Stimulated activated CD8-positive, alpha-beta memory T cell treated with anti-CD3 and anti-CD28 coated beads, Interleukin-12 subunit alpha, Interleukin-12 subunit beta, amount 100 ng/mL, for 24 hours (primary cell): ENCODE data around the gene CFAP46.
"Not testable (repeated sequence)": the region's sequence is repeated elsewhere in the genome, so short reads cannot be mapped to it uniquely, and the experiment has no call there.

Experiments used
- DNase-seq: peaks from one replicate; pipeline ENCODE4 v3.0.0-alpha.2; 2020; ENCODE audit errors: extremely low read depth

Gene CFAP46

GRCh38 chr10:132845041-132845551 is 97.3 kb downstream of the CFAP46 start:
- DNase-seq: no peak

DNA sequence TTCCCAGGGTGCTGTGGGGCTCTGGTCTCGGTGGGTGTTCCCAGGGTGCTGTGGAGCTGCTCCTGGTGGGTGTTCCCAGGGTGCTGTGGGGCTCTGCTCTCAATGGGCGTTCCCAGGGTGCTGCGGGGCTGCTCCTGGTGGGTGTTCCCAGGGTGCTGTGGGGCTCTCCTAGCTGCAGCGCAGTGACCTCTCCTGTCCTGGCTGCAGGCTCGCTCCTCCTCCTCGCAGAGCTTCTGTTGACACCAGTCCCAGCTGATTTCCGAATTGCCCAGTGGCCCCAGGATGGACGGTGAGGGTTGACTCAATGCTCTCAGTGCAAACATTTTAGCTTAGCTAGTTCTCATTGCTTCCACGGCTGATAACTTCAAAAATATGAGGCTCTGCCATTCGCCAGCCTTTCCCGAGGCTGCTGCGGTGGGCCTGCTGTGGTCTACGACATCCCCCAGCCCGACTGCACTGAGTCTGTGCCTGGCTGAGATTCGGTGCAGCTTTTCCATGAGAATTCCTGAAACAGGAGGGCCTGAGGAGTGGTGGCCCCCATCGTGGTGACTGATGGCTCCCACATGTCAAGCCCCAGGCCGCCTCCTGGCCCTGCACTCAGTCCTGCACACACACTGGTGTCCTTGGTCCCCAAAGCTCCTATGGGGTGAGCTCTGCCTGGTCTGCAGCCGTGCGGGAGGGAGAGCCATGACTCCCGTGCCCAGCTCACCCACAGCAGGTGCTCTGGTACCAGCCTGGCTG is 98.1 kb downstream of the CFAP46 start:
- DNase-seq: no peak

DNA sequence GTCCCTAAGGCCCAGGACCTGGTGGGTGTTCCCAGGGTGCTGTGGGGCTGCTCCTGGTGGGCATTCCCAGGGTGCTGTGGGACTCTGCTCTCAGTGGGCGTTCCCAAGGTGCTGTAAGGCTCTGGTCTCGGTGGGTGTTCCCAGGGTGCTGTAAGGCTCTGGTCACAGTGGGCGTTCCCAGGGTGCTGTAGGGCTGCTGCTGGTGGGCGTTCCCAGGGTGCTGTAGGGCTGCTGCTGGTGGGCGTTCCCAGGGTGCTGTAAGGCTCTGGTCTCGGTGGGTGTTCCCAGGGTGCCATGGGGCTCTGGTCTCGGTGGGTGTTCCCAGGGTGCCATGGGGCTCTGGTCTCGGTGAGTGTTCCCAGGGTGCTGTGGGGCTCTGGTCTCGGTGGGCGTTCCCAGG is 99.1 kb downstream of the CFAP46 start:
- DNase-seq: not testable (repeated sequence)

- DNase-seq: no peak
Observed at GRCh38 chr10:132842397-132842796, 100.0 kb downstream of the CFAP46 start.

DNA sequence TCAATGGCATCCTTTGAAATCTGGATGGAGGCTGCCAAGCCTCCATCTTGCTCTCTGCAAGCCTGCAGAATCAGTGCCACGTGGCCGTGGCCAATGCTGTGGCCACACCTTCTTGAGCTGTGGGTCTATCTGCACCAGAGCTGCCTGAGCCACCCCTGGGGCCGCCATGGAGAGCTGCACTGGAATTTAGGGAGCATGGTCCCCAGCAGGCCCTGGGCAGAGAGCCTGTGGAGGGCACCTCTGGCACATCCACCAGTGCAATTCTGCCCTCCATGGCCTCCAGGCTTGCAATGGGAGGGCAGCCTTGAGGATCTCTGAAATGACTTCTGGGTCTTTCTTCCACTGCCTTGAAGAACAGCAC is 100.8 kb downstream of the CFAP46 start:
- no peak for DNase-seq

DNA sequence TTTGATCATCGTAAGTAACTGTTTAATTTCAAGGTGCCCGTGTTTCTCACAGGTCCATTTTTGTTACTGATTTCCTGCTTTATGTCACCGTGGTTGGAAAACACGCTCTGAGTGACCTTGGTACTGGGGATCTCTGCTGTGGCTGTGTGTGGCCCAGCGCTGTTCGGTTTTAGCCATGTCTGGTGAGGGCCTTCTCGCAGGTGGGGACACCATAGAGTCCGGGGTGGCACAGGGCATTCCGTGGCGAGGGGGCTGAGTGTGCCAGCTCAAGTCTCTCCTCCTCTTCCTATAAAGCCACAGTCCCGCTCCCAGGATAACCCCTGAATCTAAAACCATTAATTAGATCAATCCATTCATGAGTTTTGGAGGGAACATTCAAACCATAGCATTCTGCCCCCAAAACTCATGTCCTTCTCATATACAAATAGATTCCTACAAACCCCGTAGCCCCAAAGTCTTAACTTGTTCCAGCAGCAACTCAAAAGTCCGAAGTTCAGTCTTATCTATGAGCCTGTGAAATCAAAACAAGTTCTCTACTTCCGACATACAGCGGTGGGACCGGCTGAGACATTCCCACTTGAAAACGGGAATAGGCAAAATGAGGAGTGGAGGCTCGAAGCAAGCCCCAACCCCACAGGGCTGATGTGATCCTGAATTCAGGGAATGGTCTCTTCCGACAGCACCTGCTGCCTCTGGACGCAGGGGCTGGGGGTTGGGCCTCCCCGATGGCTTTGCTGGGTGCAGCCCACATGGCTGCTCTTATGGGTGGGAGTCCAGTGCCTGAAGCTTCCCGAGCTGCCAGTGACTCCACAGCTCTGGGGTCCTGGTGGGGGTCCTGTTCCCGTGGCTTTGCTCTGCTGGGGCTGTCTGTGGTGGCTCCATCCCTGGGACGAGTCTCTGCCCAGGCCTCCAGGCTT is 101.4 kb downstream of the CFAP46 start:
- DNase-seq: no peak

- no peak for DNase-seq
Observed at GRCh38 chr10:132839061-132839460, 103.3 kb downstream of the CFAP46 start.

- DNase-seq: no peak
Observed at GRCh38 chr10:132838346-132838970, 103.9 kb downstream of the CFAP46 start.

GRCh38 chr10:132837905-132838304 is 104.5 kb downstream of the CFAP46 start:
- DNase-seq: no peak

DNA sequence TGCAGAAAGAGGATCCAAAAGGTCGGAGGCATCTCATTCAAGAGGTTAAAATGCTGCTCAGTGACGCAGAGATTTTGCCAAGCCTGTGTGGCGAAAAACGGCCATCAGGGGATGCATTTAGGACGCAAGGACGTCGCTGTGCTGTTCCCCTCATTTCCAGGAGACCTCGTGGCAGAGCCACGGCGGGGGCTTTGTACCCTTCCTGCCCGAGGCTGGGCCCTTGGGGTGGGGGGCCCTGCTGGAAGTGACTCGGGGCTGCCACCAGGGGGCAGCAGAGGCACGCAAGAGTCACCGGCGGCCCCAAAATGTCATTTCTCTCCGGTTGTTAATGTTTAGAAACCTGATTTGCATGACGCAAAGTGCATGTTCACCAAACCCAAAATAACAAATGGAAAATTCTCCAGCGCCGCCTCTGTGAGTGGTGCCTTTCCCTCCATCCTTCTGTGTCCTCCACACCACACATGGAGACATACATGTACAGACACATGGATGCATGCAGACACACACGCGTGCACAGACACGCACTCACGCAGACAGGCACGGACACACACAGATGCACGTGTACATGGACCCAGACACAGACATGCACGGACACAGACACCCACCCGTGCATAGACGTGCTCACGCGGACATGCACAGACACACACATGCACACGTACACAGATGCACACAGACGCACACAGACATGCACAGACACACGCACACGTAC is 105.4 kb downstream of the CFAP46 start:
- DNase-seq: no peak

DNA sequence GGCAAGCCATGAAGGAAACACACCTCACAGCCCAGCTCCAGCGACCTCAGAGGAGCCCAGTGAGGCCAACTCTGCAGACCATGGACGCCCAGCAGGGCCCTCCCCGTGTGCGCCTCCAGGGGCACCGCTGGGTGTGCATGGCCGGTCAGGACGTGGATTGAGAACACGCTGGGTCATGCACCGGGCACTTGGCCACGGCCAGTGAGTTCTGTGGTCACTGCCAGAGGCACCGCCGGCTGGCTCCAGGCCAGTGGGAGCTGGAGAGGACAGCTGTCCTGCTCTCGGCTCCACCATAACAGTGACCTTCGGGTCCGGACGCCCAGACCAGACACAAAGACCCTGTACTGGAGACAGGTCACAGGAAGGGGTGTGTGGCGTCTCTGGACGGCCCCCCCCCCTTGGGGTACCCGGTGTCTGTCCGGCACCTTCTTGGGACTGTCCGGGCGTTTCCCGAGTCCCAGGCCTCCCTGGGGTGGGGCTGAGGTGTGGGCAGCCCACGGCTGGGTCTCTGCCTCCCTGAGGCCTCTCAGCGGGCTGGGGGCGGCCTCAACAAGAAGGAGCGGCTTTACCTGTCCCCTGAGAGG is 106.0 kb downstream of the CFAP46 start:
- no peak for DNase-seq

DNA sequence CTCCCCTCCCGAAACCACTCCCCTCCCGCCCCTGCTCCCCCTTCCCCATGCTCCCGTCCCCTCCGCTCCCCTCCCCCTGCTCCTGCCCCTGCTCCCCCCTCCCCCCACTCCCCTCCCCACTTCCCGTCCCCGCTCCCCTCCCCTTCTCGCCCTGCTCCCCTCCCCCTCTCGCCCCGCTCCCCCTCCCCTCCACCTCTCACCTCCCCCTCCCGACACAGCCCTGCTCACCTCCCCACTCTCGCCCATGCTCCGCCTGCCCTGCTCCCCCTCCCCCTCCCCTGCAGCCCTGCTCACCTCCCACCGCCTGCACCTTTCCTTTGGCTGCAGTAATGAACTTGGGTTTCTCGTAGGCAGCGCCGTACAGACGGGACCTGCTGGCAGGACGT is 106.5 kb downstream of the CFAP46 start:
- DNase-seq: no peak

- DNase-seq: no peak
Observed at GRCh38 chr10:132834891-132835847, 107.2 kb downstream of the CFAP46 start.

DNA sequence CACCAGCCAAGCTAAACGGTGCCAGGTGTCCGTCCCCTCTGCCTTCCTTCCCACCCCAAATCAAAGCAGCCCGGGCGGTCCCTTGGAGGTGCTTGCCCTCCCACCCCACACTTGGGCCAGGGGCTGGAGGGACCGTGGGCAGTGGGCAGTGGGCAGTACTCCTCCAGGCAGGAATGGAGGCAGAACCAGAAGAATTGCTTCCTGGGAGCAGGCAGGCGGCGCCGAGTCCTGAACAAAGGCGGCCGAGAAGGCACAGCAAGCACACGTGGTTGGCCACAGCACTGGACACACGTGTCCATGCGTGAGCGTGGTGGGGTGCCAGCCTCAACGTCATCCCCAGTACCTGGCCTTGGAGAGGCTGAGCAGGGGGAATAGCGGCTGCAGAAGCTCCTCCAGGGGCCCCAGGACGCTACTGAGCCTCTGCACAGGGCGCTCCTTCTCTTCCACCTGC is 108.0 kb downstream of the CFAP46 start:
- no peak for DNase-seq

DNA sequence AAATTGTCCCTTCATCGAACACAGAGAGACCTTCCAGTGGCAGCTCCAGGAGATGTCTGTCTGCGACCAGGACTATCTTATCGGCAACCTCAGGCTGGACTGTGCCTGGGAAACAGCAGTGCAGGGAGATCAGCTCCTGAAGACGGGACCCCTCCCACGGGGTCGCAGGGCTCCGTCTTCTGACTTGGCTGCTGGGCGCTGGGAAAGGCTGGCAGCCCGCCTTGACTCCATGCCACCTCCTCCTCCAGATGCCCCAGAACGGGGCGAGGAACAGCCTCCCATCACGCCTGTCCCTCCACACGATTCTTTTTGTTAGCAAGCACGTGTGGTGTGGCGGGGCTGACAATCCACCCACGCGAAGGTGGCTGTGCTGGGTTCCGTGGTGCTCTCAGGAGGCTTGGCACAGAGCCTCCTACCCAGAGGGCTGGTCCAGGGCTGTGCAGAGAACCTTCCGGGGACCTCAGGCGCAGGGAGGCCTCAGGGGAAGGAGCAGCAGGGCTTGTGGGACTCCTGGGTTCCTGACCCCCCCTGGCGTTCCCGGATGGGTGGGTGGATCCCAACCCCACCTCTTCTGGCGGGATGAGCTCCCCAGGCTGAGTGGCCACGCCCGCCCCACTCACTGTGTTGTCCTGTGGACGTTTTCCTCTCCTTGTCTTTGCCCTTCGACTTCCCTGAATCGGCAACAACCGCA is 108.8 kb downstream of the CFAP46 start:
- no peak for DNase-seq

GRCh38 chr10:132832186-132832969 is 110.0 kb downstream of the CFAP46 start:
- DNase-seq: no peak

GRCh38 chr10:132829403-132829802 is 113.0 kb downstream of the CFAP46 start:
- no peak for DNase-seq

DNA sequence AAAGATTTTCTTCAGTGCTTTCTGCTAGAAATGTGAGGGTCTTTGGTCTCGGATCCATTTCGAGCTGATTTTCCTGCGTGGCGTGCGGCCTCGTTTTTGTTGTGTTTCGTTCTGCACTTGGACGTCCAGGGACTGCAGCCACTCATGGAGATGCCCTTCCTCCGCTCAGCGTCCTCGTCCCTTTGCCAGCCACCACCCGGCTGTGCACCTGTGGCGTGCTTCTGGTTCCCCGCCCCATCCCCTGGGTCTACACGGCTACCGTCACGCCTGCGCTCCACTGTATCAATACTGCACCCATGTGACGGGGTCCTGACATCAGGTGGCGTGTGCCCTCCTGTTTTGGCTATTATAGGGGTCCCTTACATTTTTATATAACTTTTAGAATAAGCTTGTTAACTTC is 113.7 kb downstream of the CFAP46 start:
- DNase-seq: no peak
